LNCaP clone FGC (cell line): ENCODE data around the gene CDKAL1.

Experiments
- DNase-seq: peaks from one replicate; pipeline ENCODE4 v3.0.0-alpha.2; 2011; ENCODE audit warnings: low read depth
- H3K4me3 ChIP-seq: 2 replicates; pipeline ENCODE4 v1.5.1; 2011; ENCODE audit warnings: mild to moderate bottlenecking, low read depth, low read length, control low read depth
- CTCF ChIP-seq: IDR thresholded peaks from 2 replicates; pipeline ENCODE4 v1.5.1; 2012; ENCODE audit warnings: mild to moderate bottlenecking; ENCODE audit not compliant: control insufficient read depth, insufficient read depth; ENCODE audit errors: extremely low read depth

CDKAL1 gene

GRCh38 chr6:20575704-20576451 lies 41.6 kb downstream of the CDKAL1 start:
- TF ChIP-seq CTCF: no peak
- no peak overlapping the region for H3K4me3 ChIP-seq
- no peak for DNase-seq

GRCh38 chr6:20577173-20577688 lies 43.0 kb downstream of the CDKAL1 start:
- TF ChIP-seq CTCF: no peak
- no peak overlapping the region for H3K4me3 ChIP-seq
- DNase-seq: no peak

GRCh38 chr6:20581070-20581469 lies 46.8 kb downstream of the CDKAL1 start:
- no peak for DNase-seq
- no peak for TF ChIP-seq CTCF
- no peak overlapping the region for H3K4me3 ChIP-seq

GRCh38 chr6:20582586-20583443 lies 48.6 kb downstream of the CDKAL1 start:
- TF ChIP-seq CTCF: no peak
- DNase-seq: no peak
- no peak overlapping the region for H3K4me3 ChIP-seq

GRCh38 chr6:20583444-20583800 lies 49.2 kb downstream of the CDKAL1 start:
- no peak for TF ChIP-seq CTCF
- H3K4me3 ChIP-seq: no peak overlapping the region
- no peak for DNase-seq

GRCh38 chr6:20584100-20584731 lies 50.0 kb downstream of the CDKAL1 start:
- no peak for TF ChIP-seq CTCF
- DNase-seq: no peak
- H3K4me3 ChIP-seq: no peak overlapping the region
